ENCODE data around the gene SLC22A15. TPM values are rescaled to one million over a fixed set of nuclear protein-coding genes. Genes with fewer than 3 reads are reported as not detected.

The SLC22A15 gene
- polyA plus RNA-seq, 2 of the 4 experiments (the other 2 are of a cell fraction): 0.81 to 2.5 TPM

- Histone ChIP-seq H3K4me1 (no peaks in the 10 kb centered on the region), H3K9me3 (no peaks in the 10 kb centered on the region), H3K4me2 (no peak overlapping the region), H3K4me3 (no peak overlapping the region), H3K27ac (no peak overlapping the region)
- FAIRE-seq: no peak
- ATAC-seq: no peak
- no peak for TF ChIP-seq CBX2 (IDR thresholded peaks at IDR 0.05; ENCODE audit: borderline replicate concordance, low read depth)
- no peak for TF ChIP-seq HMGXB4 (CRISPR knock-in tag; IDR thresholded peaks at IDR 0.05; ENCODE audit: borderline replicate concordance)
- no peak for TF ChIP-seq TFCP2L1 (CRISPR knock-in tag; IDR thresholded peaks at IDR 0.05)
- TF ChIP-seq, protein P1, sequence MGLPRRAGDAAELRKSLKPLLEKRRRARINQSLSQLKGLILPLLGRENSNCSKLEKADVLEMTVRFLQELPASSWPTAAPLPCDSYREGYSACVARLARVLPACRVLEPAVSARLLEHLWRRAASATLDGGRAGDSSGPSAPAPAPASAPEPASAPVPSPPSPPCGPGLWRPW (IDR thresholded peaks at IDR 0.05): no peak
- no peak for TF ChIP-seq POLR2AphosphoS2 (conservative IDR thresholded peaks at IDR 0.05; ENCODE audit: low read length)
- TF ChIP-seq CHD2 (IDR thresholded peaks at IDR 0.05; ENCODE audit: low read length, partially characterized antibody): no peak
- TF ChIP-seq RARB (CRISPR knock-in tag; IDR thresholded peaks at IDR 0.05): no peak
- TF ChIP-seq HOXB13 (CRISPR knock-in tag; IDR thresholded peaks at IDR 0.05; ENCODE audit: low read depth): no peak
- TF ChIP-seq REST (IDR thresholded peaks at IDR 0.05): no peak
- TF ChIP-seq FOXS1 (CRISPR knock-in tag; IDR thresholded peaks at IDR 0.05): no peak
- no peak for TF ChIP-seq ESRRA (IDR thresholded peaks at IDR 0.05; ENCODE audit: borderline replicate concordance, low read length)
- TF ChIP-seq ATOH8 (CRISPR knock-in tag; IDR thresholded peaks at IDR 0.05; ENCODE audit: low read depth): no peak
- no peak for TF ChIP-seq MAZ (IDR thresholded peaks at IDR 0.05; ENCODE audit: borderline replicate concordance, low read depth, low read length)
- CTCF ChIA-PET: no interaction called here
- no peak for DNase-seq (ENCODE audit: low read depth in 1 of 2, low spot score in 1 of 2)
- POLR2A ChIA-PET: no interaction called here
- WGBS (ENCODE audit: missing lambda C conversion rate): 11% methylated on average over 3 of the region's 3 CpGs
Measured at GRCh38 chr1:115933625-115934024, 42.7 kb upstream of the SLC22A15 start.

DNA sequence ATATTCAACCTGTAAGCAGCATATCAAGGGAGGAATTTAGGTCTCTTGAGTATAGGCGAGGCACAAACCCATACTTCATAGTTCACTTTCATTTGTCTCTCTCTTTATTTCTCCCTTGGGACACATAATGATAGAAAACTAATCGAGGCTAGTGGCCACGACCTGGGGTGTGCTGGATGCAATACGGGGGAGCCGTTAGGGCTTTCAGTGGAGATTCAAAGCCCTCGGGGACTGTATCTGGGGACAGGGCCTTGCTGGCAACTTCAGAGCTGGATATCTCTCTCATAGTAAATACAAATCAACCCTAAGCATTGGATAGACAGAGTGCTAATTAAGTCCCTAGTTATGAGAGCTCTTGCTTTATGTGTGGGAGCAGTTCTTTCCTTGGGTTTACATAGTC is 36.9 kb upstream of the SLC22A15 start:
- no peak for DNase-seq (ENCODE audit: low read depth in 1 of 2, low spot score in 1 of 2)
- no peak overlapping the region for H3K4me3 ChIP-seq
- no peak for FAIRE-seq
- TF ChIP-seq MAZ (IDR thresholded peaks at IDR 0.05; ENCODE audit: borderline replicate concordance, low read depth, low read length): no peak
- H3K4me1 ChIP-seq: no peaks in the 10 kb centered on the region
- no peaks in the 10 kb centered on the region for H3K9me3 ChIP-seq
- no peak for ATAC-seq
- no peak overlapping the region for H3K27ac ChIP-seq
- ChIA-PET POLR2A (no interaction called here), CTCF (interaction anchor here (1.7 kb wide), 1 partner anchor 17 kb away, joined by 3 read pairs; no protein-coding TSS in a partner anchor)
- 19% methylated on average over 6 of the region's 6 CpGs for WGBS (ENCODE audit: missing lambda C conversion rate)
- H3K4me2 ChIP-seq: no peak overlapping the region

- DNase-seq (ENCODE audit: low read depth in 1 of 2, low spot score in 1 of 2) (no peak), ATAC-seq (no peak), FAIRE-seq (no peak)
- H3K9me3 ChIP-seq: no peaks in the 10 kb centered on the region
- no peak overlapping the region for H3K4me2 ChIP-seq
- no peaks in the 10 kb centered on the region for H3K4me1 ChIP-seq
- no peak overlapping the region for H3K4me3 ChIP-seq
- WGBS (ENCODE audit: missing lambda C conversion rate): 27% methylated on average over 3 of the region's 3 CpGs
- no peak for TF ChIP-seq BCL3 (IDR thresholded peaks at IDR 0.05)
- no peak overlapping the region for H3K27ac ChIP-seq
- ChIA-PET POLR2A (no interaction called here), CTCF (no interaction called here)
Measured at GRCh38 chr1:115946116-115946515, 30.2 kb upstream of the SLC22A15 start.

All from A549 (cell line).